Measurements from ENCODE around the gene TNFAIP3.

- TF ChIP-seq POLR2AphosphoS5 (IDR thresholded peaks at IDR 0.05; ENCODE audit: low read depth, low read length) (no peak), FOXP2 (optimal IDR thresholded peaks at IDR 0.05; ENCODE audit: borderline replicate concordance, extremely low read depth, extremely low read length, insufficient read depth) (no peak), TAF1 (IDR thresholded peaks at IDR 0.05; ENCODE audit: borderline replicate concordance, insufficient read depth, low read length) (no peak)
These were observed 14.4 kb downstream of the TNFAIP3 start for GRCh38 chr6:137881522-137881886.
